HUES6 (cell line): Measurements from ENCODE around the gene ELOVL1.

Experiments used
- H3K27ac ChIP-seq: 2 replicates; pipeline ENCODE4 v1.7.0; 2013; ENCODE audit warnings: low read depth, mild to moderate bottlenecking, low read length, inconsistent platforms
- H3K27me3 ChIP-seq: 2 replicates; pipeline ENCODE4 v1.6.1; 2013; ENCODE audit warnings: low read length; ENCODE audit not compliant: control insufficient read depth, insufficient read depth
- H3K36me3 ChIP-seq: 2 replicates; pipeline ENCODE4 v1.6.1; 2013; ENCODE audit warnings: low read length; ENCODE audit not compliant: control insufficient read depth, insufficient read depth
- H3K4me1 ChIP-seq: 2 replicates; pipeline ENCODE4 v1.6.1; 2013; ENCODE audit warnings: low read length; ENCODE audit not compliant: control insufficient read depth, insufficient read depth
- H3K4me3 ChIP-seq: 2 replicates; pipeline ENCODE4 v1.5.1; 2013; ENCODE audit warnings: low read depth, low read length
- H3K9ac ChIP-seq: one replicate; pipeline ENCODE4 v1.6.1; 2013; ENCODE audit warnings: mild to moderate bottlenecking, low read length
- H3K9me3 ChIP-seq: 2 replicates; pipeline ENCODE4 v1.6.1; 2013; ENCODE audit warnings: low read depth, low read length; ENCODE audit not compliant: control insufficient read depth, insufficient read depth

The ELOVL1 gene

GRCh38 chr1:43314233-43314632 lies 53.6 kb downstream of the ELOVL1 start:
- H3K9me3 ChIP-seq: no peaks in the 10 kb centered on the region
- H3K4me1 ChIP-seq: no peaks in the 10 kb centered on the region
- no peak overlapping the region for H3K27ac ChIP-seq
- H3K36me3 ChIP-seq: no peaks in the 10 kb centered on the region
- no peaks in the 10 kb centered on the region for H3K27me3 ChIP-seq
- no peak overlapping the region for H3K9ac ChIP-seq
- no peak overlapping the region for H3K4me3 ChIP-seq

- Histone ChIP-seq H3K4me3 (no peak overlapping the region), H3K9ac (no peak overlapping the region), H3K36me3 (no peaks in the 10 kb centered on the region), H3K27me3 (no peaks in the 10 kb centered on the region), H3K27ac (no peak overlapping the region), H3K9me3 (no peaks in the 10 kb centered on the region), H3K4me1 (no peaks in the 10 kb centered on the region)
These were observed 54.0 kb downstream of the ELOVL1 start for GRCh38 chr1:43313771-43314170.
